OCI-LY3 (cell line): Measurements from ENCODE around the gene GDPD5.
A peak's percentile ranks its signal among the peaks of the same experiment; 100 is the strongest.

Experiments used
- H2AFZ ChIP-seq: fragments of 200-600, 300-600 bp; shearing (Covaris generic); 2 replicates; pipeline ENCODE4 v1.6.0; 2014; ENCODE audit warnings: antibody characterized with exemption, low read depth, low read length
- H3K27ac ChIP-seq: fragments of 200-600, 300-600 bp; sonication (generic); 2 replicates; pipeline ENCODE4 v1.5.1; 2014; ENCODE audit warnings: mild to moderate bottlenecking, low read length, moderate library complexity, mixed read lengths
- H3K27me3 ChIP-seq: fragments of 200-600, 300-600 bp; sonication (generic); 2 replicates; pipeline ENCODE4 v1.6.1; 2014; ENCODE audit warnings: low read depth, low read length, mixed read lengths
- H3K36me3 ChIP-seq: fragments of 200-600, 300-600 bp; sonication (generic); replicated peaks from 2 replicates; pipeline ENCODE3; 2014; ENCODE audit warnings: low read depth, low read length, mixed read lengths
- H3K4me1 ChIP-seq: fragments of 300-600, 200-600 bp; sonication (generic); 2 replicates; pipeline ENCODE4 v1.6.1; 2014; ENCODE audit warnings: low read length, mixed read lengths
- H3K4me2 ChIP-seq: fragments of 200-600, 300-600 bp; sonication (generic); 2 replicates; pipeline ENCODE4 v1.6.1; 2014; ENCODE audit warnings: low read length, mixed read lengths
- H3K4me3 ChIP-seq: fragments of 300-600, 200-600 bp; sonication (generic); 2 replicates; pipeline ENCODE4 v1.5.1; 2014; ENCODE audit warnings: antibody characterized with exemption, mild to moderate bottlenecking, low read length, moderate library complexity
- H3K79me2 ChIP-seq: fragments of 300-600, 200-600 bp; shearing (Covaris generic); 2 replicates; pipeline ENCODE4 v1.6.1; 2014; ENCODE audit warnings: mild to moderate bottlenecking, low read length, mixed read lengths
- H3K9ac ChIP-seq: fragments of 300-600, 200-600 bp; shearing (Covaris generic); 2 replicates; pipeline ENCODE4 v1.6.0; 2014; ENCODE audit warnings: mild to moderate bottlenecking, low read length, moderate library complexity
- H3K9me3 ChIP-seq: fragments of 200-600, 300-600 bp; shearing (Covaris generic); 2 replicates; pipeline ENCODE4 v1.6.1; 2014; ENCODE audit warnings: low read length, mixed read lengths; ENCODE audit not compliant: insufficient read depth
- H4K20me1 ChIP-seq: fragments of 200-600, 300-600 bp; sonication (generic); 2 replicates; pipeline ENCODE4 v1.6.1; 2016; ENCODE audit warnings: low read length, mixed read lengths; ENCODE audit not compliant: insufficient read depth
- CTCF ChIP-seq: fragments of 200-600, 300-600 bp; sonication (generic); IDR thresholded peaks from 2 replicates; pipeline ENCODE4 v1.5.1; 2014; ENCODE audit warnings: antibody characterized with exemption, low read length, low read depth
- EZH2phosphoT487 ChIP-seq: fragments of 200-600 bp; shearing (Covaris generic); IDR thresholded peaks from 2 replicates; pipeline ENCODE4 v1.6.1; 2018; ENCODE audit warnings: antibody characterized with exemption, mixed run types, low read depth

Gene GDPD5

GRCh38 chr11:75523189-75523588 lies 2.6 kb downstream of the GDPD5 start:
- Histone ChIP-seq H3K27me3 (peaks cover 25% of the 10 kb centered on the region), H3K4me1 (peaks cover 27% of the 10 kb centered on the region), H3K79me2 (no peaks in the 10 kb centered on the region), H3K4me2 (0 out of 2 replicates have a peak overlapping the region, but pooled peaks have one; percentile 97), H3K9me3 (no peaks in the 10 kb centered on the region), H3K27ac (no peak overlapping the region), H4K20me1 (no peaks in the 10 kb centered on the region), H3K9ac (no peak overlapping the region), H3K4me3 (no peak overlapping the region), H2AFZ (no peak overlapping the region), H3K36me3 (no peaks in the 10 kb centered on the region)
- TF ChIP-seq CTCF (no peak), EZH2phosphoT487 (no peak)

- Histone ChIP-seq H3K4me1 (peaks cover 27% of the 10 kb centered on the region), H4K20me1 (no peaks in the 10 kb centered on the region), H3K4me3 (no peak overlapping the region), H3K27me3 (peaks cover 19% of the 10 kb centered on the region), H3K79me2 (no peaks in the 10 kb centered on the region), H2AFZ (no peak overlapping the region), H3K27ac (no peak overlapping the region), H3K4me2 (no peak overlapping the region), H3K9ac (no peak overlapping the region), H3K9me3 (no peaks in the 10 kb centered on the region), H3K36me3 (no peaks in the 10 kb centered on the region)
- no peak for TF ChIP-seq CTCF
Observed at GRCh38 chr11:75522286-75523044, 3.3 kb downstream of the GDPD5 start.

GRCh38 chr11:75520688-75521087 lies 5.1 kb downstream of the GDPD5 start:
- peaks cover 19% of the 10 kb centered on the region for H3K27me3 ChIP-seq

More at GRCh38 chr11:75520688-75521087, 5.1 kb downstream of the GDPD5 start:
- Histone ChIP-seq H3K79me2 (no peaks in the 10 kb centered on the region), H3K4me3 (no peak overlapping the region), H2AFZ (no peak overlapping the region), H3K27ac (no peak overlapping the region), H3K9ac (no peak overlapping the region), H3K4me2 (no peak overlapping the region), H3K36me3 (no peaks in the 10 kb centered on the region), H4K20me1 (no peaks in the 10 kb centered on the region), H3K9me3 (no peaks in the 10 kb centered on the region), H3K4me1 (peaks cover 24% of the 10 kb centered on the region)
- no peak for TF ChIP-seq CTCF
- TF ChIP-seq EZH2phosphoT487: no peak
